Stimulated activated CD4-positive, alpha-beta T cell treated with anti-CD3 and anti-CD28 coated beads, Interleukin-12 subunit alpha, Interleukin-12 subunit beta, amount 100 ng/mL, for 4 hours (primary cell): ENCODE data around the gene RHOC.

Experiments
- DNase-seq: peaks from one replicate; pipeline ENCODE4 v3.0.0-alpha.2; 2020

The RHOC gene

GRCh38 chr1:112675728-112676381 is 31.1 kb downstream of the RHOC start:
- DNase-seq: no peak

GRCh38 chr1:112674986-112675727 is 31.8 kb downstream of the RHOC start:
- DNase-seq: peak; percentile 41

- DNase-seq: peak; percentile 34
These were observed 32.4 kb downstream of the RHOC start, which contains the start of gene MOV10 for GRCh38 chr1:112674440-112674985. Gene MOV10, plus strand, starts transcription at chr1:112674659. Its CDS starts 254 bp downstream, at chr1:112674913.

GRCh38 chr1:112673592-112674439 is 33.1 kb downstream of the RHOC start:
- no peak for DNase-seq

GRCh38 chr1:112672842-112673241 is 34.1 kb downstream of the RHOC start:
- no peak for DNase-seq

GRCh38 chr1:112672009-112672408 is 34.9 kb downstream of the RHOC start:
- no peak for DNase-seq

GRCh38 chr1:112666946-112667345 is 40.0 kb downstream of the RHOC start:
- DNase-seq: no peak

GRCh38 chr1:112665857-112666256 is 41.1 kb downstream of the RHOC start:
- no peak for DNase-seq

GRCh38 chr1:112651205-112651604 is 55.7 kb downstream of the RHOC start:
- no peak for DNase-seq
